Neural progenitor cell (in vitro differentiated cells): Measurements from ENCODE around the gene ITGA3. TPM values are rescaled to one million over a fixed set of nuclear protein-coding genes. Genes with fewer than 3 reads are reported as not detected.

Source experiments
- DNase-seq: peaks from one replicate; pipeline ENCODE4 v3.0.0-alpha.2; 2016; ENCODE audit warnings: low spot score
- H2AFZ ChIP-seq: fragments of 200-600 bp; sonication (generic); replicated peaks from 2 replicates; pipeline ENCODE4 v1.6.1; 2016; ENCODE audit warnings: antibody characterized with exemption
- H3F3A ChIP-seq: fragments of 200-600 bp; sonication (generic); 2 replicates; pipeline ENCODE4 v1.6.1; 2016; ENCODE audit warnings: antibody characterized with exemption, low read depth
- H3K27ac ChIP-seq: fragments of 200-600 bp; sonication (generic); 2 replicates; pipeline ENCODE4 v1.5.1; 2016; ENCODE audit warnings: mild to moderate bottlenecking
- H3K27me3 ChIP-seq: fragments of 200-600 bp; sonication (generic); 2 replicates; pipeline ENCODE4 v1.6.1; 2016; ENCODE audit warnings: mild to moderate bottlenecking, moderate library complexity
- H3K36me3 ChIP-seq: fragments of 200-600 bp; sonication (generic); 2 replicates; pipeline ENCODE4 v1.5.1; 2016
- H3K4me1 ChIP-seq: fragments of 200-600 bp; sonication (generic); 2 replicates; pipeline ENCODE4 v1.6.1; 2016; ENCODE audit warnings: mixed run types
- H3K4me2 ChIP-seq: fragments of 200-600 bp; sonication (generic); 2 replicates; pipeline ENCODE4 v1.6.1; 2016
- H3K4me3 ChIP-seq: fragments of 200-600 bp; sonication (generic); 2 replicates; pipeline ENCODE4 v1.5.1; 2016
- H3K79me2 ChIP-seq: fragments of 200-600 bp; sonication (generic); 2 replicates; pipeline ENCODE4 v1.6.1; 2016; ENCODE audit warnings: low read depth
- H3K9ac ChIP-seq: fragments of 200-600 bp; sonication (generic); 2 replicates; pipeline ENCODE4 v1.6.1; 2016
- H3K9me3 ChIP-seq: fragments of 200-600 bp; sonication (generic); 2 replicates; pipeline ENCODE4 v1.5.1; 2016; ENCODE audit warnings: low read depth
- H4K20me1 ChIP-seq: fragments of 200-600 bp; sonication (generic); 2 replicates; pipeline ENCODE4 v1.6.1; 2016; ENCODE audit warnings: low read depth
- H3K27ac Mint-ChIP-seq: 3 replicates; pipeline ENCODE4 v1.8.0; 2021; ENCODE audit warnings: mixed read lengths
- H3K27me3 Mint-ChIP-seq: 2 replicates; pipeline ENCODE4 v1.8.0; 2022; ENCODE audit warnings: low read depth, mild to moderate bottlenecking, inconsistent platforms, moderate library complexity, mixed read lengths; ENCODE audit not compliant: insufficient read depth
- H3K36me3 Mint-ChIP-seq: 3 replicates; pipeline ENCODE4 v1.8.0; 2021; ENCODE audit warnings: mixed read lengths
- H3K4me1 Mint-ChIP-seq: 3 replicates; pipeline ENCODE4 v1.8.0; 2021; ENCODE audit warnings: mixed read lengths
- H3K4me3 Mint-ChIP-seq: 3 replicates; pipeline ENCODE4 v1.8.0; 2021; ENCODE audit warnings: mild to moderate bottlenecking, moderate library complexity, mixed read lengths
- H3K9me3 Mint-ChIP-seq: 3 replicates; pipeline ENCODE4 v1.8.0; 2020; ENCODE audit warnings: mixed read lengths
- EZH2 ChIP-seq: fragments of 200-600 bp; sonication (generic); IDR thresholded peaks from 2 replicates; pipeline ENCODE4 v1.6.1; 2017; ENCODE audit warnings: antibody characterized with exemption, mild to moderate bottlenecking, moderate library complexity
- EZH2phosphoT487 ChIP-seq: fragments of 200-600 bp; sonication (generic); IDR thresholded peaks from 2 replicates; pipeline ENCODE4 v1.6.1; 2017; ENCODE audit warnings: antibody characterized with exemption
- total RNA-seq: library from RNA; depleted of rRNA; stranded (reverse); fragments of >200 nt; gene quantifications from 2 replicates; pipeline ENCODE4 v1.2.3, GENCODE V29; 2015; ENCODE audit warnings: low replicate concordance
- TF ChIP-seq, protein P1 (sequence below): fragments of 200-600 bp; sonication (generic); IDR thresholded peaks from 2 replicates; pipeline ENCODE4 v1.5.1; 2017; ENCODE audit warnings: antibody characterized with exemption, mild to moderate bottlenecking

Gene ITGA3
- total RNA-seq, 1 donor from 2014 or later: 7.7 TPM

DNA sequence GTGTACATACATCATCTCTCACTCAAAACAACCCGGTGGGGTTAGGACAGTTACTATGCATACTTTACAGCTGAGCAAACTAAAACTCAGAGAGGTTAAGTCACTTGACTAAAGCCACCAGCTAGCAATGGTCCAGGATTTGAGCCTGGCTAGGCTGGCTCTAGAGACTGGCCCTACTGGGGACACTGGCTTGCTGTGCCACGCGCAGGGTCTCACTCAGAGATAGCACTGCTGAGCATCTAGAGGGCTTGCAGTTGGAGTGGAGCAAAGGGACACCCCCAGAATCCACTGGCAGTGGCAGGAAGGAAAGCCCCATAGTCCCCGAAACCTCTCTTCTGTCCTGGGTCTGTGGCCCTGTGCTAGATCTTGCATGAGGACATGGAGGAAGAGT, 62.9 kb downstream of the ITGA3 start:
- peaks cover 33% of the 10 kb centered on the region for H3K4me1 ChIP-seq
- TF ChIP-seq EZH2: no peak
- TF ChIP-seq, protein P1, sequence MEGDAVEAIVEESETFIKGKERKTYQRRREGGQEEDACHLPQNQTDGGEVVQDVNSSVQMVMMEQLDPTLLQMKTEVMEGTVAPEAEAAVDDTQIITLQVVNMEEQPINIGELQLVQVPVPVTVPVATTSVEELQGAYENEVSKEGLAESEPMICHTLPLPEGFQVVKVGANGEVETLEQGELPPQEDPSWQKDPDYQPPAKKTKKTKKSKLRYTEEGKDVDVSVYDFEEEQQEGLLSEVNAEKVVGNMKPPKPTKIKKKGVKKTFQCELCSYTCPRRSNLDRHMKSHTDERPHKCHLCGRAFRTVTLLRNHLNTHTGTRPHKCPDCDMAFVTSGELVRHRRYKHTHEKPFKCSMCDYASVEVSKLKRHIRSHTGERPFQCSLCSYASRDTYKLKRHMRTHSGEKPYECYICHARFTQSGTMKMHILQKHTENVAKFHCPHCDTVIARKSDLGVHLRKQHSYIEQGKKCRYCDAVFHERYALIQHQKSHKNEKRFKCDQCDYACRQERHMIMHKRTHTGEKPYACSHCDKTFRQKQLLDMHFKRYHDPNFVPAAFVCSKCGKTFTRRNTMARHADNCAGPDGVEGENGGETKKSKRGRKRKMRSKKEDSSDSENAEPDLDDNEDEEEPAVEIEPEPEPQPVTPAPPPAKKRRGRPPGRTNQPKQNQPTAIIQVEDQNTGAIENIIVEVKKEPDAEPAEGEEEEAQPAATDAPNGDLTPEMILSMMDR: no peak
- TF ChIP-seq EZH2phosphoT487: no peak
- peaks cover 16% of the 10 kb centered on the region for H3K36me3 Mint-ChIP-seq
- no peak overlapping the region for H3K27ac Mint-ChIP-seq
- H3K4me2 ChIP-seq: no peak overlapping the region
- no peak overlapping the region for H3K27ac ChIP-seq
- H3K27me3 ChIP-seq: peaks cover 29% of the 10 kb centered on the region
- no peaks in the 10 kb centered on the region for H3K36me3 ChIP-seq
- H3K9ac ChIP-seq: no peak overlapping the region
- H2AFZ ChIP-seq: no peak overlapping the region
- no peaks in the 10 kb centered on the region for H3K9me3 Mint-ChIP-seq
- H3F3A ChIP-seq: peaks cover 57% of the 10 kb centered on the region
- no peak for DNase-seq
- H3K79me2 ChIP-seq: no peaks in the 10 kb centered on the region
- peaks cover 15% of the 10 kb centered on the region for H4K20me1 ChIP-seq
- no peaks in the 10 kb centered on the region for H3K9me3 ChIP-seq
- no peak overlapping the region for H3K4me3 Mint-ChIP-seq
- no peak overlapping the region for H3K4me3 ChIP-seq
- H3K27me3 Mint-ChIP-seq: peaks cover 14% of the 10 kb centered on the region
- H3K4me1 Mint-ChIP-seq: peaks cover 39% of the 10 kb centered on the region

DNA sequence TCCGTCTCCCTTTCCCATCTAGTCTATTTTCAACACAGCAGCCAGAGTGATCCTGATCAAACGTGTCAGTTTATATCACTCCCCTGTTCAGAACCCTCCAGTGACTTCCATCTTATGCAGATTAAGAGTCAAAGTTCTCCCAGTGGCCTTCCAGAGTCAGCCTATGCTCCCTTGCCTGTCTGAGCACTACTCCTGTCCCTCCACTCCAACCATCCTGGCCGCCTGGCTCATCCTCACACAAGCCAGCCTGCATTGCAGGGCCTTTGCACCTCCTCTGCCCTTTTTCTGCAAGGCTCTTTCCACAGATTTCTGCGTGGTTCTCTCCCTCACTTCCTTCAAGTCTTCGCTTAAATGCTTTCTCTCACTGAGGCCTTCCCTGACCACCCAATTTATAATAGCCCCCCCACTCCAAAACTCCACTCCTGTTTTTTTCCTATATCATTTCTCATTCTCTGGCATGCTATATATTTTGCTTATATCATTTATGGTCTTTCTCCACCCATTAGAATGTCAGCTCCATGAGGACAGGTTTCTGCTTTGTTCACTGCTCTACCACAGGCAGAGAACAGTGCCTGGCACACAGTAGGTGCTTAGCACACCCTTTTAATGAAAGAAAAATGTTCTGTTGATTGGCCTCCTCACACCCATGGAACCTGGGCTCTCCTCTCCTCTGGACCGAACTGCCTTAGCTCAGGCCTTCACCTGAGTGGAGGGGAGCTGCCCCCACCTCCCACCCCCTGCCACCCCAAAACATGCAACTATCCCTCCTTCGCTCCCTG, 64.8 kb downstream of the ITGA3 start:
- no peak for DNase-seq
- no peaks in the 10 kb centered on the region for H3K79me2 ChIP-seq

DNA sequence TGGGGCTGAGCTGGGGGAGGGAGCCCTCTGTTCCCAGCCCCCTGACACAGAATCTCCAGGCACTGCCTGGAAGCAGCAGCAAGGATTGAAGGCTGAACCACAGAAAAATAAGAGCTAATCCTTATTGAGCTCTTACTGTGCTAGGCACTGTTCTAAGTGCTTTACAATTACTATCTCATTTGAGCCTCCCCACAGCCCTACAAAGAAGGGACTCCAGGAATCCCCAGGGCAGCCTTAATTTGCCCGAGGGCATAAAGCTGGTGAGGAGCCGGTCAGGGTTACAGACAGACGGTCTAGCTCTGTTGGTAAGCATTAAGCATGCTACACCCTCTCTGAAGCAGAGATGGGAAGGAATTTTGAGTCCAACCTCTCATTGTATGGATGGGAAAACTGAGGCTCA, 67.0 kb downstream of the ITGA3 start:
- H3K27ac ChIP-seq: peak overlapping the region; percentile 64
- Mint-ChIP-seq H3K9me3 (no peaks in the 10 kb centered on the region), H3K27ac (peak overlapping the region; percentile 43), H3K4me1 (peaks cover 48% of the 10 kb centered on the region), H3K36me3 (peaks cover 14% of the 10 kb centered on the region), H3K4me3 (no peak overlapping the region), H3K27me3 (peaks cover 6% of the 10 kb centered on the region)
- H3K4me2 ChIP-seq: peak overlapping the region; percentile 50
- H3K36me3 ChIP-seq: no peaks in the 10 kb centered on the region
- H3F3A ChIP-seq: peaks cover 46% of the 10 kb centered on the region
- H3K9me3 ChIP-seq: no peaks in the 10 kb centered on the region
- H3K4me3 ChIP-seq: no peak overlapping the region
- no peak overlapping the region for H2AFZ ChIP-seq
- TF ChIP-seq EZH2phosphoT487: peak; percentile 27
- TF ChIP-seq EZH2: no peak
- peaks cover 31% of the 10 kb centered on the region for H3K4me1 ChIP-seq
- H4K20me1 ChIP-seq: peaks cover 15% of the 10 kb centered on the region
- H3K79me2 ChIP-seq: peaks cover 9% of the 10 kb centered on the region
- DNase-seq: peak; percentile 66
- peaks cover 16% of the 10 kb centered on the region for H3K27me3 ChIP-seq
- H3K9ac ChIP-seq: no peak overlapping the region

More for the DNA sequence above, 64.8 kb downstream of the ITGA3 start:
- Histone ChIP-seq H4K20me1 (peaks cover 15% of the 10 kb centered on the region), H2AFZ (no peak overlapping the region), H3K4me3 (no peak overlapping the region), H3K4me1 (peaks cover 35% of the 10 kb centered on the region), H3K4me2 (no peak overlapping the region), H3K36me3 (no peaks in the 10 kb centered on the region), H3K27ac (no peak overlapping the region), H3F3A (peaks cover 60% of the 10 kb centered on the region), H3K9ac (no peak overlapping the region), H3K27me3 (peaks cover 29% of the 10 kb centered on the region), H3K9me3 (no peaks in the 10 kb centered on the region)
- TF ChIP-seq, protein P1: no peak
- TF ChIP-seq EZH2: no peak
- no peak for TF ChIP-seq EZH2phosphoT487
- Mint-ChIP-seq H3K4me3 (no peak overlapping the region), H3K36me3 (peaks cover 19% of the 10 kb centered on the region), H3K27ac (no peak overlapping the region), H3K27me3 (peaks cover 17% of the 10 kb centered on the region), H3K9me3 (no peaks in the 10 kb centered on the region), H3K4me1 (peaks cover 45% of the 10 kb centered on the region)
